ENCODE measurements around the gene SLC27A2.
A peak's percentile ranks its signal among the peaks of the same experiment; 100 is the strongest.
"Not testable (repeated sequence)": the region's sequence is repeated elsewhere in the genome, so short reads cannot be mapped to it uniquely, and the experiment has no call there.

SLC27A2 gene

DNA sequence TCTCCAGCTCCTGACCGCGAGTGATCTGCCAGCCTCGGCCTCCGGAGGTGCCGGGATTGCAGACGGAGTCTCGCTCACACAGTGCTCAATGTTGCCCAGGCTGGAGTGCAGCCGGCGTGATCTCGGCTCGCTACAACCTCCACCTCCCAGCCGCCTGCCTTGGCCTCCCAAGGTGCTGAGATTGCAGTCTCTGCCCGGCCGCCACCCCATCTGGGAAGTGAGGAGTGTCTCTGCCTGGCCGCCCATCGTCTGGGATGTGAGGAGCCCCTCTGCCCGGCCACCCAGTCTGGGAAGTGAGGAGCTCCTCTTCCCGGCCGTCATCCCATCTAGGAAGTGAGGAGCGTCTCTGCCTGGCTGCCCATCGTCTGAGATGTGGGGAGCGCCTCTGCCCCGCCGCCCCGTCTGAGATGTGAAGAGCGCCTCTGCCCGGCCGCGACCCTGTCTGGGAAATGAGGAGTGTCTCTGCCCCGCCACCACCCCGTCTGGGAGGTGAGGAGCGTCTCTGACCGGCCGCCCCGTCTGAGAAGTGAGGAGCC, 9.6 kb upstream of the SLC27A2 start:
- H3K4me1 Mint-ChIP-seq (ENCODE audit: low read depth); H3K27ac Mint-ChIP-seq; intact Hi-C loops (cut with micrococcal nuclease); H3K27me3 Mint-ChIP-seq; H3K36me3 Mint-ChIP-seq (ENCODE audit: low read depth); H3K4me3 Mint-ChIP-seq: not testable (repeated sequence)
- H3K9me3 Mint-ChIP-seq = peaks cover 23% of the 10 kb centered on the region

DNA sequence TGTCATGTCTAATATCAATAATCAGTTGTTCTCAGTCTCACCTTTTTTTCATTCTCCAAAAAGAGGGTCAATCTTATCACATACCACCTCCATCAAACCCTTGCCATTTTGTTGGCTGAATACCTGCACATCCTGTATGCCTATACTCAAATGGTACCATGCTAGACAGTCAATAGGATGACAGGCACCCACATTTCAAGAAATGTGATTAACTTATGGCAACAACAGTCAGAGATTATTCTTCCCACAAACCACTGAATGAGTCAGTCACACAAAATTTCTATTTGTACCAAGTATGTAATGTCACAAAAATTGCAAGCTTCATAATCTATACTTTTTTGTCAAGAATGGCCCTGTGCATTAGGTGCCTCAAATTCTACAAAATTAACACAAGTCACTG, 5.1 kb upstream of the SLC27A2 start:
- H3K9me3 Mint-ChIP-seq = peaks cover 8% of the 10 kb centered on the region
- H3K4me3 Mint-ChIP-seq = no peak overlapping the region
- intact Hi-C loops (cut with micrococcal nuclease) = no loop called here
- H3K27ac Mint-ChIP-seq = no peak overlapping the region
- no peaks in the 10 kb centered on the region for H3K36me3 Mint-ChIP-seq (ENCODE audit: low read depth)
- H3K27me3 Mint-ChIP-seq = peaks cover 16% of the 10 kb centered on the region
- peaks cover 6% of the 10 kb centered on the region for H3K4me1 Mint-ChIP-seq (ENCODE audit: low read depth)

DNA sequence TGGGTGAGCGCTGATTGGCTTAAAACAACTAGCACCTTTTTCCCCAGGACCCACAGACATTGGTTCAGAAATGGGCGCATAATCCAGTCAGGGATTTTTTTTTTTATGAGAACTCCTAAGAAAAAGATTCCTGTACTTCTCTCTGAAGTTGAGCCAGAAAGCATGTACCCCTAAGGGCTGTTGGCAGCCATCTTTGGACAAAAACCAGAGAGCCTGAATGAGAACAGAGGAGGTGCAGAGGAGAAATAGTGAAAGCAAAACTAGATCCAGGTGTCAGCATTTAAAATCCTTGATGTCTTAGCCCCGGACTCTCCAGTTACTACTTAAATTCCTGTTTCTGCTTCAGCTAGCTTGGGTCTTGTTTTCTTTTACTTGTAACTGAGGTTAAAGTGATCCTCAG, 1.9 kb upstream of the SLC27A2 start:
- Mint-ChIP-seq H3K4me1 (ENCODE audit: low read depth) (peaks cover 20% of the 10 kb centered on the region), H3K27me3 (peaks cover 34% of the 10 kb centered on the region), H3K9me3 (no peaks in the 10 kb centered on the region), H3K4me3 (no peak overlapping the region), H3K36me3 (ENCODE audit: low read depth) (no peaks in the 10 kb centered on the region), H3K27ac (no peak overlapping the region)
- intact Hi-C loops (cut with micrococcal nuclease) = no loop called here

DNA sequence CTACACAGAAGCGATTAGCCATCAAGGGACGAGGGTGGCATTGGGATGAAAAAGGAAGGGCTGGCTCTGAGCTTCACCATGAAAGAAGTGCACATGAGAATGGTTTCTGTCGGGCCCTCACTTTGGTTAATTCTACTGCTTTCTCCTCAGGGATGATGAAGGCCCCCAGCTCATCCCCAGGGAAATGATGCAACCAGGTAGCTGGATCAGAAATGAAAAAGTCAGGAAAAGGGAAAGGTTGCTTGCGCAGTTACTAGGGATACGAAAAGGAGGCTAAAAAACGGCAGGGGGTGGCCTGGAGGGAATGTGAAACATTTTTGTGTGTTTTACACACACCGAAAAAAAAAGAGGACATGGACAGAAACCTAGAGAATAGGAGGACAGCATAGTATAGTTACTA, 1.4 kb upstream of the SLC27A2 start:
- peaks cover 20% of the 10 kb centered on the region for H3K4me1 Mint-ChIP-seq (ENCODE audit: low read depth)

DNA sequence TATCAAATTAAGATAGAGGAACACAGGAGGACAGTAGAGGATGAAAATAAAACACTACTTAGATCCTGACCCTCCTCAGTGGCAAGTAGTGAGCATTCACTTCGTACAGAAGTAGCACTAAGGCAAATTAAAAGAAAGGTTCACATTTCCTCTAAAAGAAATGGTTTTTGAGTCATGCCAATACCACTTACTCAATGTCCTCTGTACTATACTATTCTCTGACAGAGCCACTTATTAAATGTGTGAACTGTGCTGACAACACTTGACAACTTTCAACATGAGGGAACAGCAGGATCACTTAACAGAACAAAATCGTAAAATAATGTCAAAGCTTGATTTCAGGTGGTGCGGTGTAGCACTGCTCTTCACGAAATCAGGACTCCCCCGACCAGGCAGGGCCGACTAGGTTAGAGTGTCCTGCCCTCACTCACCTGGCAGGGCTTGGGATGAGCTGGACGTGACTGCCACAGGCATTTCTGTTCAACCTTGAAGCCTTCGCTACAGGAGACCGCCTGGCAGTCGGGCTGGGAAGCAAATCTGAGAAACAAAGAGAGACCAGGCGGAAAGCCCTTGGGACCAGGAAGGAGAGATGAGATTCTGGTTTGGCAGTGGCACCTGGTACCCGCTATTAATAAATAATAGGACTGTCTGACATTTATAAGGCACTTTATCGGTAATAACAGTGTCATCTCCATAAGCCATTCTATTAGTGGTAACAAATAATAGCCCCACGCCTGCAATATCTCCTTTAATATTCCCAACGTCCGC, 611 bp upstream of the SLC27A2 start:
- peaks cover 20% of the 10 kb centered on the region for H3K4me1 Mint-ChIP-seq (ENCODE audit: low read depth)

More for the DNA sequence above, 1.4 kb upstream of the SLC27A2 start:
- Mint-ChIP-seq H3K9me3 (no peaks in the 10 kb centered on the region), H3K27ac (no peak overlapping the region), H3K4me3 (no peak overlapping the region), H3K27me3 (peaks cover 34% of the 10 kb centered on the region), H3K36me3 (ENCODE audit: low read depth) (no peaks in the 10 kb centered on the region)
- intact Hi-C loops (cut with micrococcal nuclease) = no loop called here

DNA sequence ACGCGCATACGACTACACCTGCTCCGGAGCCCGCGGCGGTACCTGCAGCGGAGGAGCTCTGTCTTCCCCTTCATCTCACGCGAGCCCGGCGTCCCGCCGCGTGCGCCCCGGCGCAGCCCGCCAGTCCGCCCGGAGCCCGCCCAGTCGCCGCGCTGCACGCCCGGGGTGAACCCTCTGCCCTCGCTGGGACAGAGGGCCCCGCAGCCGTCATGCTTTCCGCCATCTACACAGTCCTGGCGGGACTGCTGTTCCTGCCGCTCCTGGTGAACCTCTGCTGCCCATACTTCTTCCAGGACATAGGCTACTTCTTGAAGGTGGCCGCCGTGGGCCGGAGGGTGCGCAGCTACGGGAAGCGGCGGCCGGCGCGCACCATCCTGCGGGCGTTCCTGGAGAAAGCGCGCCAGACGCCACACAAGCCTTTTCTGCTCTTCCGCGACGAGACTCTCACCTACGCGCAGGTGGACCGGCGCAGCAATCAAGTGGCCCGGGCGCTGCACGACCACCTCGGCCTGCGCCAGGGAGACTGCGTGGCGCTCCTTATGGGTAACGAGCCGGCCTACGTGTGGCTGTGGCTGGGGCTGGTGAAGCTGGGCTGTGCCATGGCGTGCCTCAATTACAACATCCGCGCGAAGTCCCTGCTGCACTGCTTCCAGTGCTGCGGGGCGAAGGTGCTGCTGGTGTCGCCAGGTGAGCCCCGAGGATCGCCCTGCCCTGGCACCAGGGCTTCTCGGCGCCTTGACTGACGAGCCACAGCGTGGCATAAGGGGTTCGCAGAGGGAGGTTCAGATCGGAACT, 420 bp downstream of the SLC27A2 start:
- intact Hi-C loops (cut with micrococcal nuclease) = no loop called here
- Mint-ChIP-seq H3K27me3 (peaks cover 34% of the 10 kb centered on the region), H3K9me3 (no peaks in the 10 kb centered on the region), H3K4me3 (peak overlapping the region; percentile 81), H3K27ac (no peak overlapping the region), H3K36me3 (ENCODE audit: low read depth) (no peaks in the 10 kb centered on the region), H3K4me1 (ENCODE audit: low read depth) (peaks cover 20% of the 10 kb centered on the region)

More for the DNA sequence above, 611 bp upstream of the SLC27A2 start:
- intact Hi-C loops (cut with micrococcal nuclease) = no loop called here
- Mint-ChIP-seq H3K4me3 (peak overlapping the region; percentile 81), H3K9me3 (no peaks in the 10 kb centered on the region), H3K36me3 (ENCODE audit: low read depth) (no peaks in the 10 kb centered on the region), H3K27ac (no peak overlapping the region), H3K27me3 (peaks cover 34% of the 10 kb centered on the region)

DNA sequence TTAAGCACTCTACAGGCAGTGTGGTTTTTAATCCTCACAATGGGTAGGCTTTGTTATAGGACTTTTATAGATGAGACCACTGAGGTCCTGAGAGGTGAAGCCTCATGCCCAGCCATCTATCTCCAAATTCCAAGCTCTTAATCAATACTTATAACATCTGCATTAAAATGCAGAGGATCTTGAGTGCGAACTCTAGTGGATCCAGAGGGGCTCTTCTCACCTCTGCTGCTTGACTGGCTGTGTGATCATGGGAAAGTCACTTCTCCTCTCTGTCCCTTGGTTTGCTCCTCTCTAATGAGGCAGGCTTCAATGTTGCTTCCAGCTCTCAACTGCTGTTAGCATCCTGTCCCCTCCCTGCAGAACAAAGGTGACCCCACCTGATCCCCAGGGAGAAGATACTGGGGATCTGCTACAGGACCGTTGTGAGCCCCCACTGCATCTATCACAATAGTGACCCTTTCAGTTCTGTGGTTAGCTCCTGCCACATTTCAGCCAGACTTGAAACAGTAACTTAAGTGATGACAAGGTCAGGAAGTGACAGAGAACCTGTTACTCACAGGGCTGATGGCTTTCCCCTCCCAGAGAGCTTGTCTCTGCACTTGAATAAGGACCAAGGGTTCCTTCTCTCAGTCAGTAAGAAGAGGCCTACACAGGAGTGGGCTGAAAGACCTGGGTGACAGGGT, 1.3 kb downstream of the SLC27A2 start:
- Mint-ChIP-seq H3K27me3 (peaks cover 34% of the 10 kb centered on the region), H3K4me1 (ENCODE audit: low read depth) (peaks cover 20% of the 10 kb centered on the region), H3K9me3 (no peaks in the 10 kb centered on the region), H3K4me3 (no peak overlapping the region), H3K36me3 (ENCODE audit: low read depth) (no peaks in the 10 kb centered on the region), H3K27ac (no peak overlapping the region)
- intact Hi-C loops (cut with micrococcal nuclease) = no loop called here

DNA sequence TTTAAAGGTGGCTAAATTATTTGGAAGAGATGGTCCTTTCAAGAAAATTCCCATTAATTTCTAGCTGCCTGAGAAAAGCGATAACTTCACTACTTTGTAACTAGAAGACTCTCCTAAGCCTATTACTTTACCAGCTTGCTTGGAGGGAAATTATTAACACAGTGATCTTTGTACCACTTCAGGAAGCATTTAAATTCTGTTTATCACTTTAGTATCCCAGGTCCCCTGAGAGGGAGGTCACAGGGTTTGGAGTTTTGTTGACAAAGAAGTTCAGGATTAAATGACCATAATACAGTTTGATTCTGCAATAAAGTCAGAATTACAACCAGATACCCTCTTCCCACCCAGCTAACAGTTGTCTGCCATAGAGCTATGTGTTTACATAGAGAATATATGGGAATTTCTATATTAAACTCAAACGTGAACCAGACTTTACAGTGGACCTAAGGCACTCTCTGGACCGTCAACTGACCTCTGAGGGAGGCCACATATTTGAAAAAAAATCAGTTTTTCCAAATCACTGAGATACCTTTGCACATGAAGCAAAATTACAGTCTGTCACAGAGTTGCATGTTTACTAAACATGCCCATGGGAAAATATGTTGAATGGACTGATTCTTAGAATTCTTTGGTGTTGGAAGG, 3.0 kb downstream of the SLC27A2 start:
- intact Hi-C loops (cut with micrococcal nuclease) = no loop called here
- no peak overlapping the region for H3K4me3 Mint-ChIP-seq
- H3K27ac Mint-ChIP-seq = no peak overlapping the region
- no peaks in the 10 kb centered on the region for H3K36me3 Mint-ChIP-seq (ENCODE audit: low read depth)
- peaks cover 20% of the 10 kb centered on the region for H3K4me1 Mint-ChIP-seq (ENCODE audit: low read depth)
- peaks cover 34% of the 10 kb centered on the region for H3K27me3 Mint-ChIP-seq
- H3K9me3 Mint-ChIP-seq = no peaks in the 10 kb centered on the region

DNA sequence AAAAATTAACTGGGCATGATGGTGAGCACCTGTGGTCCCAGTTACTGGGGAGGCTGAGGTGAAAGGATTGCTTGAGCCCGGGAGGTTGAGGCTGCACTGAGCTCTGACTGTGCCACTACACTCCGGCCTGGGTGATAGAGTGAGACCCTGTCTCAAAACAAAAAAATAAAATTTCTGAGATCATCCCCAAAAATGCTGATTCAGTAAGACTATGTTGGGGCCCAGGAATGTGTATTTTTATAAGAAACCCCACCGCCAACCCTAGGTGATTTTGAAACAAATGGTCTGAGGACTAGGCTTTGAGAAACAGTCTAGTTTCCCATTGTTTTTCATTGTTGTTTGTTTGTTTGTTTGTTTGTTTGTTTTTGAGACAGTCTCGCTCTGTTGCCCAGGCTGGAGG, 4.1 kb downstream of the SLC27A2 start:
- Mint-ChIP-seq H3K9me3 (no peaks in the 10 kb centered on the region), H3K4me3 (no peak overlapping the region), H3K36me3 (ENCODE audit: low read depth) (no peaks in the 10 kb centered on the region), H3K27ac (no peak overlapping the region), H3K4me1 (ENCODE audit: low read depth) (peaks cover 20% of the 10 kb centered on the region), H3K27me3 (peaks cover 26% of the 10 kb centered on the region)
- intact Hi-C loops (cut with micrococcal nuclease) = no loop called here

DNA sequence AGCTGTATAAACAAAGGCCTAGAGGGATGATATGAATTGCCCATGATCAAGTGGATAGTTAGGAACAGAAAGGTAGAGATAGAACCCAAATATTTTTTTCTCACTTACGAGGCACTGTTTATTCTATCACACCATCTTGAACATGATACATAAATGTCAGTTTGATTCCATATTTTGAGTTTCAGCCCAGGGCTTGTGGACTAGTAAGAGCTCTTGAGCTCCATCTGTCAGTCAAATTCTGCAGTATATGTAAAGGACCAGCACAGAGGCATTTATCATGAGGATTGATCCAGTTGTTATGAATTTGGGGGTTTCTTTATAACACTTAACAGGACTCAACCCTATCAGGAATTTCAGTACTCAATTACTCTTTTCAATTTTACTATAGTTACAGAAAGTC, 4.8 kb downstream of the SLC27A2 start:
- H3K36me3 Mint-ChIP-seq (ENCODE audit: low read depth) = no peaks in the 10 kb centered on the region
- no peak overlapping the region for H3K4me3 Mint-ChIP-seq
- peaks cover 15% of the 10 kb centered on the region for H3K4me1 Mint-ChIP-seq (ENCODE audit: low read depth)
- H3K9me3 Mint-ChIP-seq = no peaks in the 10 kb centered on the region
- no peak overlapping the region for H3K27ac Mint-ChIP-seq
- H3K27me3 Mint-ChIP-seq = peaks cover 19% of the 10 kb centered on the region
- intact Hi-C loops (cut with micrococcal nuclease) = no loop called here

DNA sequence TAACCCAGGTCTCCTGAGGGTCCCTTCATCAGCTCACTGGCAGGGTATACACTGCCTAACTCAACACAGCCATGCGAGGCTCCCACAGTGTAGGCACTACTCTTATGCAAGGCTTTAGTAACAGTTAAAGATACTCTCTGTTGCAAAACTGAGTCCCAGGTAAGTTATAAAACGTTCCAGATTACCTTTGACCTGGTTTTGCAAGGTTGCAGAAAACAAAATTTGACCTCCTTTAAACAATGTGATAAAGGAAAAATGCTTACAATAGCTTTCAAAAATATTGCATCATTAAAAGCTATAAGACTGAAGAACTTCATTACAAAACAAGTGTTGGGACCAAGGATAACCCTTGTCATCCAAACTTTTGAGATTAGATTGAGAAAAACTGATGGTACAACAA, 5.5 kb downstream of the SLC27A2 start:
- intact Hi-C loops (cut with micrococcal nuclease) = no loop called here
- Mint-ChIP-seq H3K27me3 (peaks cover 13% of the 10 kb centered on the region), H3K4me3 (no peak overlapping the region), H3K4me1 (ENCODE audit: low read depth) (peaks cover 10% of the 10 kb centered on the region), H3K27ac (no peak overlapping the region), H3K36me3 (ENCODE audit: low read depth) (no peaks in the 10 kb centered on the region), H3K9me3 (no peaks in the 10 kb centered on the region)

DNA sequence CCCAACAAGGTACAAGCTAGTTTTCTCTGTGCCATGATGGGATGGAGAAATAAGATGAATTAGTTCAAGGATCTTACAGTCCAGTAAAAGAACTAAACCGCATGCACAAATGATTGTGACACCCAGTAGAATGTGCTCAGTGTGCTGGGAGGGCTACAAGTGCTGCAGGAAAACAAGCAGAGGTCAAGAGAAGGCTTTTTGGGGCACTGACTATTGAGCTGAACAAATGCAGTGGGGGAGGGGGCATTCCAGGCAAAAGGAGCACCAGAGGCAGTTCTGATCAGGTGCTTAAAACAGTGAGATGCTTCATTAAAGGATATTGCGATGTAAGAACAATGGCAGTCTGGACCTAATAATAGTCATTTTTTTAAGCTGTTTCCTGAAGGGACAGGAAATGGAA, 6.0 kb downstream of the SLC27A2 start:
- Mint-ChIP-seq H3K4me1 (ENCODE audit: low read depth) (peaks cover 5% of the 10 kb centered on the region), H3K36me3 (ENCODE audit: low read depth) (no peaks in the 10 kb centered on the region), H3K9me3 (no peaks in the 10 kb centered on the region), H3K27me3 (peaks cover 9% of the 10 kb centered on the region), H3K4me3 (no peak overlapping the region), H3K27ac (no peak overlapping the region)
- intact Hi-C loops (cut with micrococcal nuclease) = no loop called here

DNA sequence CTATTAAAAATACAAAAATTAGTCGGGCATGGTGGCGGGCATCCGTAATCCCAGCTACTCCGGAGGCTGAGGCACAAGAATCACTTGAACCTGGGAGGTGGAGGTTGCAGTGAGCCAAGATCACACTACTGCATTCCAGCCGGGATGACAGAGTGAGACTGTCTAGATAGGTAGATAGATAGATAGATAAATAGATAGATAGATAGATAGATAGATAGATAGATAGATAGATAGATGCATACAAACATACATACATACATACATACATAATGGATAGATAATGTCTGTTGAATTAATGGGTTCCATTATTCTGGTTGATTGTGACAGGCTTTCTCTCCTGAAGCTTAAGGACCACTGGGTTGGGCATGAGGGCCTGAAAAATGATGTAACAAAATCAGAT, 6.8 kb downstream of the SLC27A2 start:
- H3K9me3 Mint-ChIP-seq; H3K36me3 Mint-ChIP-seq (ENCODE audit: low read depth); intact Hi-C loops (cut with micrococcal nuclease); H3K4me3 Mint-ChIP-seq; H3K27ac Mint-ChIP-seq; H3K27me3 Mint-ChIP-seq; H3K4me1 Mint-ChIP-seq (ENCODE audit: low read depth): not testable (repeated sequence)

DNA sequence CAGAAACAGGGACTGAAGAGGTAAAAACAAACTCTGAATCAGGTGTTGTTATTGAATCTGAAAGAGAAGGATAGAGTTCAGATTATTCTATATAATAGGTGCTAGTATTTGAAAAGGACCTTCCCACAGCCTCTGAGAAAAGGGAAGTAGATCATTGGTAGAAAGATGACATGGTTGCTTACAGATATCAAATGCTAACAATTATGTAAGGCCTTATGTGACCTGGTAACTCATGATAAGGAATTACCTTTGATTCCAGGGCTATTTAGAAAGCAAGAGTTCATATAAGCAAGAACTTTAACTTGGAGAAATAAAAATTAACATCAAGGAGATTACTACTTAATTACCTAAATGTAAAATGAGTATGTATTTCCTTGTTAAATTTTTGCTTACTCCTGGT, 7.6 kb downstream of the SLC27A2 start:
- H3K9me3 Mint-ChIP-seq = no peaks in the 10 kb centered on the region
- no peak overlapping the region for H3K4me3 Mint-ChIP-seq
- H3K27me3 Mint-ChIP-seq = no peaks in the 10 kb centered on the region
- intact Hi-C loops (cut with micrococcal nuclease) = no loop called here
- no peak overlapping the region for H3K27ac Mint-ChIP-seq
- no peaks in the 10 kb centered on the region for H3K4me1 Mint-ChIP-seq (ENCODE audit: low read depth)
- H3K36me3 Mint-ChIP-seq (ENCODE audit: low read depth) = no peaks in the 10 kb centered on the region

Measured in dendritic cell treated with granulocyte-macrophage colony-stimulating factor and Interleukin-4, amounts not matched to agents 40 ng/mL and 50 ng/mL, for 4 days (primary cell).